Vagina (tissue), 2 donors: ENCODE data around the gene PTPRN2.

Experiments used
- POLR2A ChIP-seq, 2 donors: fragments of 450-650 bp; IDR thresholded peaks; one replicate each; pipeline ENCODE4 v1.6.1; 2017; ENCODE audit warnings: antibody characterized with exemption in 2 of 2, mild to moderate bottlenecking in 2 of 2, moderate library complexity in 2 of 2
- POLR2AphosphoS5 ChIP-seq, 2 donors: sonication (generic); formaldehyde crosslinking; IDR thresholded peaks; one replicate each; pipeline ENCODE4 v1.9.0; 2017; ENCODE audit warnings: antibody characterized with exemption in 2 of 2, mild to moderate bottlenecking in 2 of 2, low read depth in 1 of 2; ENCODE audit not compliant: insufficient read depth in 1 of 2

- TF ChIP-seq POLR2AphosphoS5 (IDR thresholded peaks at IDR 0.05; ENCODE audit: insufficient read depth in 1 of 2, low read depth in 1 of 2): no peak
- no peak for TF ChIP-seq POLR2A (IDR thresholded peaks at IDR 0.05)
Observed at GRCh38 chr7:158246272-158246959, 341.2 kb downstream of the PTPRN2 start.
